ENCODE results near the gene CACNA1G. TPM values are rescaled to one million over a fixed set of nuclear protein-coding genes. Genes with fewer than 3 reads are reported as not detected.

Gene CACNA1G
- total and polyA plus RNA-seq, 4 donors: under 0.01 to 0.14 (median 0.01) TPM; not detected in 1

- TF ChIP-seq REST (IDR thresholded peaks at IDR 0.05) (no peak), JUND (IDR thresholded peaks at IDR 0.05) (no peak), GABPA (IDR thresholded peaks at IDR 0.05 in 1 of 2, conservative IDR thresholded peaks at IDR 0.05 in 1 of 2) (no peak), HNF4G (IDR thresholded peaks at IDR 0.05) (no peak), YY1 (IDR thresholded peaks at IDR 0.05) (no peak), SP1 (IDR thresholded peaks at IDR 0.05) (no peak), RAD21 (IDR thresholded peaks at IDR 0.05) (no peak)
These were observed 73.2 kb downstream of the CACNA1G start (continued) for GRCh38 chr17:50633683-50634082.

GRCh38 chr17:50634224-50634914, 73.9 kb downstream of the CACNA1G start, which contains the start of gene ABCC3:
ABCC3 (plus strand) TSS chr17:50634881; CDS start chr17:50634937, 56 bp downstream.
- DNase-seq (ENCODE audit: low spot score): peak; percentile 55
- 16% methylated on average over 48 of the region's 48 CpGs for WGBS
- Histone ChIP-seq H3K36me3 (ENCODE audit: control insufficient read depth in 4 of 4, insufficient read depth in 3 of 4, low read depth in 1 of 4, low read length in 3 of 4) (no peaks in the 10 kb centered on the region), H3K9ac (ENCODE audit: low read depth in 1 of 2, low read length in 2 of 2) (peak within 1 kb of the TSS; percentile 81 to 93), H3K4me3 (ENCODE audit: low read depth in 1 of 3, low read length in 3 of 3) (peak within 1 kb of the TSS; percentile 79 to 95 (median 87)), H3K27ac (ENCODE audit: low read depth in 1 of 2, low read length in 2 of 2) (peak within 1 kb of the TSS; percentile 89 to 92), H3K27me3 (ENCODE audit: control insufficient read depth in 4 of 4, insufficient read depth in 4 of 4, low read length in 3 of 4) (no peaks in the 10 kb centered on the region), H3K9me3 (ENCODE audit: control insufficient read depth in 4 of 4, low read length in 3 of 4) (no peaks in the 10 kb centered on the region), H3K4me1 (ENCODE audit: control insufficient read depth in 4 of 4, insufficient read depth in 4 of 4, low read length in 3 of 4) (peaks cover 9 to 47% (median 37%) of the 10 kb centered on the region in 4 donors)
- no peak for TF ChIP-seq EGR1 (IDR thresholded peaks at IDR 0.05; ENCODE audit: low read depth in 2 of 2)
- no peak for TF ChIP-seq YY1 (IDR thresholded peaks at IDR 0.05)
- peak; percentile 65 for TF ChIP-seq HNF4G (IDR thresholded peaks at IDR 0.05)
- TF ChIP-seq FOXA2 (IDR thresholded peaks at IDR 0.05): no peak
- no peak for TF ChIP-seq ZBTB33 (IDR thresholded peaks at IDR 0.05)
- TF ChIP-seq TAF1 (conservative IDR thresholded peaks at IDR 0.05): no peak
- TF ChIP-seq RAD21 (IDR thresholded peaks at IDR 0.05): no peak
- TF ChIP-seq MAX (IDR thresholded peaks at IDR 0.05): no peak
- TF ChIP-seq SP1 (IDR thresholded peaks at IDR 0.05): peak; percentile 33
- TF ChIP-seq CTCF (IDR thresholded peaks at IDR 0.05; ENCODE audit: low read depth, low read length, missing input control): no peak
- TF ChIP-seq HNF4A (conservative IDR thresholded peaks at IDR 0.05): peak; percentile 82 to 87
- TF ChIP-seq NR2F2 (IDR thresholded peaks at IDR 0.05): no peak
- TF ChIP-seq GABPA (IDR thresholded peaks at IDR 0.05 in 1 of 2, conservative IDR thresholded peaks at IDR 0.05 in 1 of 2): no peak
- TF ChIP-seq RXRA (IDR thresholded peaks at IDR 0.05): peak; percentile 3 to 13
- TF ChIP-seq FOXA1 (IDR thresholded peaks at IDR 0.05): no peak
- no peak for TF ChIP-seq ATF3 (IDR thresholded peaks at IDR 0.05)
- TF ChIP-seq REST (IDR thresholded peaks at IDR 0.05): no peak
- TF ChIP-seq JUND (IDR thresholded peaks at IDR 0.05): peak; percentile 42 to 72

All from liver (tissue), 9 donors.